GDM1 (cell line): Measurements from ENCODE around the gene OR2V2.
"Not testable (repeated sequence)": the region's sequence is repeated elsewhere in the genome, so short reads cannot be mapped to it uniquely, and the experiment has no call there.

Experiments used
- DNase-seq: peaks from one replicate; lab custom pipeline; 2025; lab: John Stamatoyannopoulos, UW

The OR2V2 gene

DNA sequence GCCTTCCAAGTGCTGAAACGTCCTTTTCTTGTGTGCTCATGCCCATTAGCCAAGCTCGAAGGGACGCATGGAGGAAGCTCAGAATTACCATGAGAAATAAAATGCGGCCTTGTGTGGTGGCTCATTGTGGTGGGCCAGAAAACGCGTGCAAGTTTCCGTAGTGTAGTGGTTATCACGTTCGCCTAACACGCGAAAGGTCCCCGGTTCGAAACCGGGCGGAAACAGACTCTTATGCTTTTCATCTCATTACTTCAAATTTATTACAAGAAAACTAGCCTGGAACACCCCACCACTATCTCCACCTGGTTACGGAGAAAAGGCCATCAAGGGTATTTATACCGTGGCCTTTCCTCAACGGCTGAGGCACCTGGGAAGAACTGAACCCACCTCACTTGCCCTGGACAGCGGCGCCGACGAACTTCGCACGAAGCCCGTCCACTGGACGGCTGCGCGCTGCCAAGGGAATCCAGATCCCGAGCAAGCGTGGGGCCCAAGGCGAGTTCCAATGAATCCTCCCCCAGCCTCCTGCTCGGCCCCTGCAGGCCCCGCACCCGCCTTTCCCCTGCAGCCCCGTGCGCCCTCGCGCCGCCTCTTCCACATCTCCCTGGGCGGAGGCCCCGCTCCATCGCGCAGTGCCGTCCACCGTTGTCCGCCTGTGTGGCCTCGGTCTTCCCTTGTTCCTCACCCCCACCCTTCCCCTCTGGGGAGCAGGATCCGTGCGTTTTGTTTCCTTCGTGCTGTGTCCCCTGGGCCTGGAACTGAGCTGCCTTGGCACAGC is 22.3 kb downstream of the OR2V2 start:
- DNase-seq, result not testable (repeated sequence)

DNA sequence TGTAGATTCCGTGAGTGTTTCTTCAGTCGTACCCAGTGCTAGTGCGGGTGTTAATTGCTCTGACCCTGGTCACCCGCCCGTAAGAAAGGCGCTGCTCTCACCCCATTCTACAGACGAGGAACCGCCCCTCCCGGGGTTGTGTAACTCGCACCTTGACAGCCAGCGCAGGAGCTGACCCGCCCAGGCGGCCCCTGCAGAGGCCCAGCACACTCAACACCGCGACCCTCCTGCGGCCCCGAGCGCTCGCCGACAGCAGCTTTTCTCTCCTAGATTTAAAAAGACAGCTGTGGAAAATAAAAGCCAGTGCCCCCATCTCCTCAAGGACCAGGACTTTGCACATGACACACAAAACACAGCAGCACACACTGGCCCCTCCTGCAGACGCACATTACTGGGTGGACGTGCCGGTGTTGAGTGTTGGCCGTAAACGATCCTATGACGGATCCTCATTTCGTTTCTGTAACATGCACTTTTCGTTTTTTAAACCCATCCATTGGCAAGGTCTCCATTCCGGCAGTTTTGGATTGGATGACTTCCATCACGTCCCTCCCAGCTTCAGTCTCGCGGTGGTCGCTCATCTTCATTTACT is 22.9 kb downstream of the OR2V2 start:
- no peak for DNase-seq

DNA sequence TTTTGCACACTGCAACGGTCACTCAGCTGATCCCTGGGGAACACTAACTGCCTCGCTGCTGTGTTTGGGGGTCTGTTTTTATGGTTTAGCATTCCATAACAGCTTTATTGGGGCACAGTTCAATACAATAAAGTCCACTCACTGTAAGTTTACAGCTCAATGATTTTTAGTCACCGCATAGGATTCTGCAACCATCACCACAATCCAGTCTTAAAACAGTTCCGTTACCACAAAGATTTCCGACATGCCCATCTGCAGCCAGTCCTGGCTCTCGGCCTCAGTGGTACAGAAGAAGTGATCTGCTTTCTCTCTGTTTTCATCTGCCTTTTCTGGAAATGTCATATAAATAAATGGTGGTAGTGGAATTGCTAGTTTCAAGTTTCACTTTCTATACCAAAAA is 23.6 kb downstream of the OR2V2 start:
- no peak for DNase-seq

DNA sequence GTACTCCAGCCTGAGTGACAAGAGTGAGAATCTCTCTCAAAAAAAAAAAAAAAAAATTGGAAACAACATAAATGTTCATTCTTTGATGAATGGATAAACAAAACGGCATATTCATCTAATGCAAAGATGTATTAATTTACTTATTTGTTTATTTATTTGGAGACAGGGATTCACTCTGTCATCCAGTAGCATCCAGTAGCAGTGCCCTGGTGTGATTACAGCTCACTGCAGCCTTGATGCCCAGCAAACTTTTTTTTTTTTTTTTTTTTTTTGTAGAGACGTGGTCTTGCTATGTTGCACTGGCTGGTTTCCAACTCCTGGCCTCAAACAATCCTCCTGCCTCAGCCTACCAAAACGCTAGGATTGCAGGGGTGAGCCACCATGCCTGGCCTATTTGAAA is 24.4 kb downstream of the OR2V2 start:
- no peak for DNase-seq

DNA sequence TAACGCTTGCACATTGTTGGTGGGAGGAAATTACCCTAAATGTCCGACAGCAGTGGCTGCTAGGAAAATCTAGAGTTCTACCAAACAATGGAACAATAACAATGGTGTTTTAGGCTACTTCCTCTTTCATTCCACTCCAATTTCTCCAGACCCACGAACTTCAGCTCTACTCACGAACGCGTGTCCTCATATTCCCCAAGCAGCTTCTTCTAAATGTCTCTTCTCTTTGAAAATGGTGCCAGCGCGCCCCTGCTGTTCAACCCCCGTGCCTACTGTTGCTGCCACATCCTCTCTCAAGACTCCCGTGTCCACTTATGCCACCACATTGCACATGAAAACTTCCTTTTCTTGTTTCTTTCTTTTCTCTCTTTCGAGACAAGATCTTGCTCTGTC is 25.6 kb downstream of the OR2V2 start:
- DNase-seq, result no peak

DNA sequence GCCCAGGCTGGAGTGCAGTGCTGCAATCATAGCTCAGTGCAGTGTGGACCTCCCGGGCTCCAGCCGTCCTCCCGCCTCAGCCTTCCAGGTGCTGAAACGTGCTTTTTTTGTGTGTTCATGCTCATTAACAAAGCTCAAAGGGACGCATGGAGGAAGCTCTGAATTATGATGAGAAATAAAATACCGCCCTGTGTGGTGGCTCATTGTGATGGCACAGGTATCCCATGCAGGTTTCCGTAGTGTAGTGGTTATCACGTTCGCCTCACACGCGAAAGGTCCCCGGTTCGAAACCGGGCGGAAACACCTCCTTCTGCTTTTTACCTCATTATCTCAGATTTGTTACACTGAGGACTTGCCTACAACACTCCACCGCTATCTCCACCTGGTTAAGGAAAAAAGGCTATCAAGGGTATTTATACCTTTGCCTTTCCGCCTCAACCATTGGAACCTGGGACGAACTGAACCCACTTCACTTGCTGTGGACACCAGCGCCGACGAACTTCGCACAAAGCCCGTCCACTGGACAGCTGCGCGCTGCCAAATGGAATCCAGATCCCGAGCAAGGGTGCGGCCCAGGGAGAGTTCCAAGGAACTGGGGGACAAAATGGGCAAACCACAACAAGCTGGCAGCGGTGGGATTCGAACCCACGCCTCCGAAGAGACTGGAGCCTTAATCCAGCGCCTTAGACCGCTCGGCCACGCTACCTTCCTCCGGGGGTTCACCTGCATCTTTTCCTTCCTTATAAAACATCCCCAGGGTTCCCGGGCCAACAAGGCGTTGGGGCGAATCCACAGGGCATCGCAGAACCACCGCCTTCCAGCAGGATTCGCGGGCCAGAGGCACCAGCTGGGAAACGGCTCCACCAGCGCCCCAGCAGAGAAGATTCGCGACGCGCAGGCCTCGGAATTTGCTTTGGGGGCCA is 26.3 kb downstream of the OR2V2 start:
- no peak for DNase-seq

DNA sequence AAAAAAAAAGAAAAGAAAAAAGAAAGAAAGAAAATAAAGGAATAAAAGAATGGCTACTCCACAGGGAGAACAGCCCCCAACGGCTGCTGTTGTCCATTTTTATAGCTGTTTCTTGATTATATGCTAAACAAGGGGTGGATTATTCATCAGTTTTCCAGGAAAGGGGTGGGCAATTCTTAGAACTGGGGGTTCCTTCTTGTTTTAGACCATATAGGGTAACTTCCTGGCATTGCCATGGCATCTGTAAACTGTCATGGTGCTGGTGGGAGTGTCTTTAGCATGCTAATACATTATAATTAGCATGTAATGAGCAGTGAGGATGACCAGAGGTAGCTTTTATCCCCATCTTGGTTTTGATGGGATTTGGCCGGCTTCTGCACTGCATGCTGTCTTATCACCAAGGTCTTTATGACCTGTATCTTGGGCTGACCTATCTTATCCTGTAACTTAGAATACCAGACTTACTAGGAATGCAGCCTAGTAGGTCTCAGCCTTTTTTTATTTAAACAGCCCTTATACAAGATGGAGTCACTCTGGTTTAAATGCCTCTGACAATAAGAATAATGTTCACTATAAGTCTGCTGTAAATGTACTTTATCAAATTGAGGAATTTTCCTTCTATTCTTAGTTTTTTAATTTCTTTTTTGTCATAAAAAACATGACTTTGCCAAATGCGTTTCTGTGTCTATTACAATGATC is 29.0 kb downstream of the OR2V2 start:
- DNase-seq, result no peak

DNA sequence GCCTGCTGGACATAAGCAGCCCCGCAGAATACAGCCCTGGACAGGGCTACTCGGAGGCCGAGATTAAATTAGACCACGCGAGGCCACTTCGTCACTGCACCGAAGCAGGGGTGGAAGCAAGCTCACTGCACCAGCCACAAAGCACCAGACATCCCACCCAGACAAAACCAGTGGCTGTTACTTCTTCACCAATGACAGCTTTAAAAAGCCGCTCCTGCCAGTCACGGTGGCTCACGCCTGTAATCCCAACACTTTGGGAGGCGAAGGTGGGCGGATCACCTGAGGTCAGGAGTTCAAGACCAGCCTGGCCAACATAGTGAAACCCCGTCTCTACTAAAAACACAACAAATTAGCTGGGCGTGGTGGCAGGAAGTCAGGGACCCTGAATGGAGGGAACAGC is 30.2 kb downstream of the OR2V2 start:
- not testable (repeated sequence) for DNase-seq

DNA sequence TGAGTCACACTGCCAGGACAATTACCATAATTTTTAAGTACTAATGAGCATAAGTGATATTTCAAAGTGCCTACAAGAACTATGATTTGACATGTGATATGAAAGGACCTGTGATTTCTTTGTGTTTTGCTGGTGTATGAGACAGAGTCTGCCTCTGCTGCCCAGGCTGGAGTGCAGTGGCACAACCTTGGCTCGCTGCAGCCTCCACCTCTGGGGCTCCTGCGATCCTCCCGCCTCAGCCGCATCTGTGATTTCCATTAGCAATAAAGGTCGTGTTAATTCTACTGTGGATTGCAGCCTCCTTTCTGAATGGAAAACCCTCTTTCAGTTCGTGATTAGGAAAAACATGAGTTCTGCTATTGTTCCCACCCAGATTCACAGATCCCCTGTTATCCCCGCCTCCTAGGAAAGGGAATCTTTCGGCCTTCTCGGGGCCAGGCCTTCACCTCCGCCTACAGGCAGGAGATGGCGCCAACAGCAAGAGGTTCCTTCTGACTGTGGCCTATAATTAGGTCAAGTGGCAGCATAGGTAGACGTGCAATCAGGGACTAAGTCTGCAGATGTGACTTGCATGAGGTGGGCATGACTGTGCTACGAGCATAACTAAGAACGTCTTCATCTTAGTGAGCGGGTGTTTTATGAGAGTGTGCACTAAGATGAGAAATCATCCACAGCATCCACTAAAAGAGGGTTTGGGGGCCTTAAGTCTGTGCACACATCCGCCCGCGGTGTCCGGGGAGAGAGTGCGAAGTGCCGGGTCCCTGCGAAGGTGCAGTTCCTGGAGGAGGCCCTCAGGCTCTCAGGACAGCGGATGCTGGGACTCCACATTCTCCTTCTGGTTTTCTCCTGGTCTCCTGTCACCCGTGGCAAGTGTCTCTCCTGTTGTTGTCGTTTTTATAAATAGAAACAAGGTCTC is 34.5 kb downstream of the OR2V2 start:
- no peak for DNase-seq

DNA sequence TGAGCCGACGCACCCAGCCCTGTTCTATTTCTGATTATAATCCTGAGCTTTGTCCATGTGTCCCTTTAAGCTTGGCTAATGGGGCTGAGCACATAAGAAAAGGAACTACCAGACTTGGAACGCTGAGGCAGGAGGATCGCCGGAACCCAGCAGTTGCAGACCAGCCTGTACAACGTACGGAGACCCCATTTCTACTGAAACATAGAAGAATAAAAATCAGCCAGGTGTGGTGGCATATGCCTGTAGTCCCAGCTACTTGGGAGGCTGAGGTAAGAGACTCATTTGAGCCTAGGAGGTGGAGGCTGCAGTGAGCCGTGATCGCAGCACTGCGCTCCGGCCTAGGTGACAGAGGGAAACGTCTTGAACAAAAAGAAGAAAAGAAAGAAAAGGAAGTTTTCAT is 35.3 kb downstream of the OR2V2 start:
- DNase-seq, result no peak

DNA sequence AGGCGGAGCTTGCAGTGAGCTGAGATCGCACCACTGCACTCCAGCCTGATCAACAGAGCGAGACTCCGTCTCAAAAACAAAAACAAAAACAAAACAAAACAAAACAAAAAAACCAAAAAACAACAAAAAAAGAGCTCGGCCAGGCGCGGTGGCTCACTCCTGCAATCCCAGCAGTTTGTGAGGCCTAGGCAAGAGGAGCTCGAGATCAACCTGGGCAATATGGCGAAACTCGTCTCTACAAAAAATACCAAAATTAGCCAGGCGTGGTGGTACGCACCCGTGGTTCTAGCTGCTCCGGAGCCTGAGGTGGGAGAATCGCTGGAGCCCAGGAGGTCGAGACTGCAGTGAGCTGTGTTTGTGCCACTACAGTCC is 37.4 kb downstream of the OR2V2 start:
- DNase-seq, result no peak

DNA sequence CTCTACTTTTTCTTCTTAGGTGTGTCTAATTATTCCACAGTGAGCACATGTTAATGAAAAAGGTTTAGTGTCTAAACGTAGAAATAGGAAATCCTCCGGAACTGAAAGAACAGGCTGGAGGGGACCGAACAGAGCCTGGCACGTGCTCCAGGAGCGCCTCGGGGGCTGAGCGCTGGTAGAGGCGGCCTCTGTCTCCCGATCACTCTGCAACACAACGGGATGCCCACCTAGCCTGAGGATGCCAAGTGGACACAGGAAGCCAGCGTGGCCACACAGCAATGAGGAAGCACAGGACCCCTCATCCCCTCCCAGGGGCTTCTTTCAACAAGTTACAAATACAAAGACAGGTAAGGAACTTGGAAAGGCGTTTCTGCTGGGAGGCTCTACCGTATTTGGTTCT is 38.2 kb downstream of the OR2V2 start:
- DNase-seq, result no peak

DNA sequence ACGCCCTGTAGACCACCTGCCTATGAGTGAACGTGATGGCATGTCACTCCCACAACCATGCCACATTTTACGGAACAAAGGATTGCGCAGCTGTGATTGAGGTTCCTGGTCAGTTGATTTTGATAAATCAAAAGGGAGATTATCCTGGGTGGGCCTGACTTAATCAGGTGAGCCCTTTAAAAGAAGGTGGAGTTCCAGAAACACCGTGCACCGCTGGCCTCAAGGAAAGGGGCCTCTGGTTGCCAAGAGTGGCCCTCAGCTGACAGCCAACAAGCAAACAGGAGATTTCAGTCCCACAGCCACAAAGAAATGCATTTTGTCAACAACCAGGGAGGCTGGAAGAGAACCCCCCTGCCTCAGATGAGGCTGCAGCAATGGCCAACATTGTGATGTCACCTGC is 38.6 kb downstream of the OR2V2 start:
- no peak for DNase-seq

DNA sequence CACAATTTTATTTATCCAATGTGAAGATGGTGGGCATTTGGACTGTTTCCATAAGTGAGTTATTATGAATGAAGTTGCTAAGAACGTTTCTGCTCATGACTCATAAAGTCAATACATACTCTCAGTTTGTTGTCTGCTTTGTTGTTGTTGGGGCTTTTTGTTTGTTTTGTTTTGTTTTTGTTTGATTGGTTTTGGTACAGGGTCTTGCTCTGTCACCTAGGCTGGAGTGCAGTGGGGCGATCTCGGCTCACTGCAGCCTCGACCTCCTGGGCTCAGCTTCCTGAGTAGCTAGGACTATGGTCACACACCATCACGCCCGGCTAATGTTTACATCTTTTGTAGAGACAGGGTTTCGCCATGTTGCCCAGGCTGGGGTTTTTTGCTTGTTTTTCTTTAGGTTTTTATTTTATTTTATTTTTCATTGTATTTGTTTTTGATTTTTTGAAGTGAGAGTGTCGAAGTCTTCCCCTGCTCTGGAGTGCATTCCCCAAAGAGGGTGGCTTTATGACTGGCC is 39.7 kb downstream of the OR2V2 start:
- no peak for DNase-seq

DNA sequence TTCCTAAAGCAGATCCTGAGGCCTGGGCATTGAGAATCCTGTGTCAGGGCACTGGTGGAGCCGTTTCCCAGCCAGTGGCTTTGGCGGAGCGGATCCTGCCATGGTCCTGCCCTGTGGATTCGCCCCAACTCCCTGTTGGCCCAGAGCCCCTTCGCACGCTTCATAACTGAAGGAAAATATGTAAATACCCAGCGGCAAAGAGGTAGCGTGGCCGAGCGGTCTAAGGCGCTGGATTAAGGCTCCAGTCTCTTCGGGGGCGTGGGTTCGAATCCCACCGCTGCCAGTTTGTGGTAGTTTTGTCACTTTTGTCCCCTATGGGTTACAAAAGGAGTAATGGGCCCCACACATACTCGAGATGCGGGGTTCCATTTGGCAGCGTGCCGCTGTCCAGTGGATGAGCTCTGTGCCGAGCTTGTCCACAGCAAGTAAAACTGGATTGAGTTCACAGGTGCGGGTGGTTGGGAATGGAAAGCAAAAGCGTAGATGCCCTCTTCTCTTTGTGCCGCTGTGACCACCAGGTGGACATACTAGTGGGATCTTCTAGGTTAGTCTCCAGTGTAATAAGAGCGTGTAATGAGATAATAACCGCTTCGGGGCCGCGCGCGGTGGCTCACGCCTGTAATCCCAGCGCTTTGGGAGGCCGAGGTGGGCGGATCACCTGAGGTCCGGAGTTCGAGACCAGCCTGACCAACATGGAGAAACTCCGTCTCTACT is 40.3 kb downstream of the OR2V2 start:
- DNase-seq, result no peak

DNA sequence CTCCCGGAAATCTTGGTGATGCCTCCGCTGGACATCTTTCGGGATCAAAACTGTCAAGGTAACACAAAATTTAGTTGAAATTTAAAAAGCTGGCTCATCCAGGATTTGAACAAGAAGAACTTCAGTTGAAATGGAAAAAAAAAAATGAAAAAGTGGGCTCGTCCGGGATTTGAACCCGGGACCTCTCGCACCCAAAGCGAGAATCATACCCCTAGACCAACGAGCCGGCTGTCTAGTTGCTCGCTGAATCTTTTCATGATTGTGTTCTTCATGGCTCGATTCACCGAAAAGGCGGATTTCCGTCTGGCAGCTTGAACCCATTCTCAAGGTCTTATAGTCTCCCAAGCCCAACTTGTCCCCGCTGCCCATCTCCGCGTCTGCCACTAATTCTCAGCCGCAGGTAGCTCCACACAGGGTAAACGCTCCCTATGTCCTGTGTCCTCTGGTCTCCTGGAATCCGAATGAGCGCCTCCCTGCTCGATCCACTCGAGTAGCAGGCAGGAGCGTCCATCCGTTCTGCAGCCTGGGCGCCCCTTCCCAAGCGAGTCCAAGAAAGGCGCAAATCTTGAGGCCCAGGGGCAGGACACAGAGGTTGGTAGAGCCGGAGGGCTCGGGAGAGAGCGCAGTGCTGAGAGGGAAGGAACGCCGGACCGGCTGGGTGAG is 41.4 kb downstream of the OR2V2 start:
- DNase-seq, result no peak

DNA sequence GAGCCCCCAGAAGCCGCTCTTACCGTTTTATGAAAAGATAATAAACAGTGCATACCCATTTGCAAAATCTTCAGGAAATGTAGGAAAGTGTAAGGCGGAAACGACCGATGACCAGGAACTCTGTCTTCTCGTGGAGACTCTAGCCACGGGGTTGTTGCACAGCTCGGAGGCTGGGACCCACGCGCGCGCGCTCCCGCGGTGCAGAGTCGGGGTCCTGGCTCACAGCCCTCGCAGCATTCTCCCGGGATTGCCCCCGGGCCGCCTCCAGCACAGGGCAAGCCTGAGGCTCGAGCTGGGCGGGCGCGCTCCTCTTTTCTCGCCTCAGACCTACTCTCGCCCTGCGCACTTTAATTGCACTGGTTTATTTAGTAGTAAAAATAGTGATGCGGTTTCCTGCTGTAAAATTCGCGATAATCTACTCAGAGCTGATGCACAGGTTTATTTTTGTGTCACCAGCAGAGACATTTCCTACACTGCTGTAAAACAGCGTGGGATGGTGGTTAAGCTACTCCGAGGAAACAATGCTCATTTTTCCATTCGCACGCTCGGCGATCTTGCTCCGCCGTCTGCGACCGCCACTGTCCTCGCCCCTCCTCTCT is 42.1 kb downstream of the OR2V2 start:
- no peak for DNase-seq

DNA sequence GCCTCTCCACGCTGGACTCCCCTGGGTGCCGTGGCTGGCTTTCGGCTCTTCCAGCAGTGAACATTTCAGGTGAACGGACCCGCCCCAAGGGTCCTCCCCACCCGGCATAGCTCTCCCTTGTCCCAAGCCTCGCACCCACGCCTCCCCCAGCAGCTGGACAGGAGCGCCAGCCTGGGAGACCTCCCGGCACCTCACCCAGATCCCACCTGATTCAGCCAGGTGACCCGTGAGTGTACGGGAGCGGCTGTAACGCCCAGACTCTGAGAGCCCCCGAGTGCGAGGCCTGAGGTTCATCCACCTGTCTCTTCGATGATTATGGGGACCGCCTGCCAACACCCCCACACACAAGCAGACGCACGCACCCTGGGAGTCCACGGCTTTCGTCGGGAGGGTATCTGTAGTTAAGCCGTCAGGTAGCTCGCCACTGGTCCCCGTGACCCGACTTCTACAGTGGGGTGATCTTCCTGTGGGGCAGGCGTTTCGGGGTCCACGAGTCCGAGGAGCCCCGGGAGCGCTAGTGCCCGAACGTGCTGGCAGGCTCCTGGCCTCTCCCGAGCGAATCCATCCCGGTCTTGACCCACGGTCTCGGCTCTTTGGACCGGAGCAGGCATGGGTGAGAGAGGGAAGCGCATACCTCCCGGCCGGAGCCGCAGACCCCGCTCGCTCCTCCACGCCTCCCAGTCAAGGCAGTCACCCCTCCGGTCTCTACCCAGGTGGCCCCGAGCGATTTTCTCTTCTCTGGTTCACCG is 42.8 kb downstream of the OR2V2 start:
- DNase-seq, result no peak
